ENCODE measurements around the gene LSM14B.

The LSM14B gene

DNA sequence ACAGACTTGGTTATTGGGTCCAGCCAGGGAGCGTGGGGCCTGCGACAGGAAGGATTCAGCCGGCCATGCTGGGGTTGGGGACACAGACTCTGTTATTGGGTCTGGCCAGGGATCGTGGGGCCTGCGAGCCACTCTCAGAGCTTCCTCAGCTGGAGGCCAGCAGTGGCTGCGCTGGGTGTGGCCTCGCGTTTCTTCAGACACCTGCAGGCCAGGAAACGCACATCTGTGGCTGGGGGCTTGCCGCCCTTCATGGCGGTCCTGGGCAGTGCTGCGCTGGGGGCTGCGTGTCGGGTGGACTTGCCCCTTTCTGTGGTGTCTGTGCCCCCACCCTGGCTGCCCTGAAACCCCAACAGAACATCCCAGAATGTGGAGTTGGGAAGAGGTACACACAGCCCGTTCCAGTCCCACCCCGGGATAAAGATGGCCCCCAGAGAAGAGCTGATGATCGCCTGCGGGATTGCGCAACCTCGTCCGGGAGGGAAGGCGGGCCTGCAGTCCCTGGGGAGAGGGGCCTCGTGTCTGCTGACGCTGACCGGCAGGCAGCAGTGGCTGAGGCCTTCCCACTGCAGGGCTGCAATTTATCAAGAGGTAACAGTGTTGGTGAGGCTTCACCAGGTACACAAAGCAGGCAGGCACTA is 43.6 kb downstream of the LSM14B start:
- no peak for FAIRE-seq

DNA sequence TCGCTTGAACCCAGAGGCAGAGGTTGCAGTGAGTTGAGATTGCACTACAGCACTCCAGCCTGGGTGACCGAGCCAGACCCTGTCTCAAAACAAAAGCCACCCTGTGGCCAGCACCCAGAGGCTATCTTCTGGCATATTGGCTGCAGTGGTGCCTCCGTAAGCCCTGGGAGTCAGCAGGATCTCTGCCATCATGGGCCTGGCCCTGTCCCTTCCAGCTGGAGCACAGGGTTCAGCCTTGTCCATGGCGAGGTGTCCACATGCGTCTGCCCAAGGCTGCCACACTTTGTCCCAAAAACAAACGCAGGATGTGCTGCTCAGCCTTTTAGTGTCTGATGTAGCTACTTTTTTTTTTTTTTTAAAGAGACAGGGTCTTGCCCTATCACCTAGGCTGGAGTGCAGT is 45.2 kb downstream of the LSM14B start:
- DNase-seq (ENCODE audit: insufficient read length, low spot score) (no peak), FAIRE-seq (no peak)
- TF ChIP-seq, protein P1, sequence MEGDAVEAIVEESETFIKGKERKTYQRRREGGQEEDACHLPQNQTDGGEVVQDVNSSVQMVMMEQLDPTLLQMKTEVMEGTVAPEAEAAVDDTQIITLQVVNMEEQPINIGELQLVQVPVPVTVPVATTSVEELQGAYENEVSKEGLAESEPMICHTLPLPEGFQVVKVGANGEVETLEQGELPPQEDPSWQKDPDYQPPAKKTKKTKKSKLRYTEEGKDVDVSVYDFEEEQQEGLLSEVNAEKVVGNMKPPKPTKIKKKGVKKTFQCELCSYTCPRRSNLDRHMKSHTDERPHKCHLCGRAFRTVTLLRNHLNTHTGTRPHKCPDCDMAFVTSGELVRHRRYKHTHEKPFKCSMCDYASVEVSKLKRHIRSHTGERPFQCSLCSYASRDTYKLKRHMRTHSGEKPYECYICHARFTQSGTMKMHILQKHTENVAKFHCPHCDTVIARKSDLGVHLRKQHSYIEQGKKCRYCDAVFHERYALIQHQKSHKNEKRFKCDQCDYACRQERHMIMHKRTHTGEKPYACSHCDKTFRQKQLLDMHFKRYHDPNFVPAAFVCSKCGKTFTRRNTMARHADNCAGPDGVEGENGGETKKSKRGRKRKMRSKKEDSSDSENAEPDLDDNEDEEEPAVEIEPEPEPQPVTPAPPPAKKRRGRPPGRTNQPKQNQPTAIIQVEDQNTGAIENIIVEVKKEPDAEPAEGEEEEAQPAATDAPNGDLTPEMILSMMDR (IDR thresholded peaks at IDR 0.05; ENCODE audit: insufficient read depth, missing control alignments) = no peak

More for the DNA sequence above, 43.6 kb downstream of the LSM14B start:
- no peak for DNase-seq (ENCODE audit: insufficient read length, low spot score)
- TF ChIP-seq, protein P1 (IDR thresholded peaks at IDR 0.05; ENCODE audit: insufficient read depth, missing control alignments) = no peak

DNA sequence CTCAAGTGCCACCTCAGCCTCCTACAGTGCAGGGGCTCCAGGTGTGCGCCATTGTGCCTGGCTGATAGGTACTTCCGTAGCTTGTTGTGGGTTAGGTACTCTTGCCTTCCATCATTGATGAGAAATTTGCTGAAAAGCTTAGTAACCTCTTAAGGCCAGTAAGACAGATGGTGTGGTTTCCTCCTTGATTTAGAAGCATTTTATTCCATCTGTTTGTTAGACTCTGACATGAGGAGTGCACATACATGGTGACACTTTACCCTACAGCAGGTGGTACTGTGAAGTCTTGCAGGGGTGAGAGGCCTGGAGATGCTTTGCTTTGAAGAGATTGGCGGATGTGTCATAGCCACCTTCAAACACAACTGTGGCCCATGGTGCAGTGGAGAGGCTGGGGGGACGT is 45.8 kb downstream of the LSM14B start:
- DNase-seq (ENCODE audit: insufficient read length, low spot score) (no peak), FAIRE-seq (no peak)
- TF ChIP-seq, protein P1 (IDR thresholded peaks at IDR 0.05; ENCODE audit: insufficient read depth, missing control alignments) = no peak

DNA sequence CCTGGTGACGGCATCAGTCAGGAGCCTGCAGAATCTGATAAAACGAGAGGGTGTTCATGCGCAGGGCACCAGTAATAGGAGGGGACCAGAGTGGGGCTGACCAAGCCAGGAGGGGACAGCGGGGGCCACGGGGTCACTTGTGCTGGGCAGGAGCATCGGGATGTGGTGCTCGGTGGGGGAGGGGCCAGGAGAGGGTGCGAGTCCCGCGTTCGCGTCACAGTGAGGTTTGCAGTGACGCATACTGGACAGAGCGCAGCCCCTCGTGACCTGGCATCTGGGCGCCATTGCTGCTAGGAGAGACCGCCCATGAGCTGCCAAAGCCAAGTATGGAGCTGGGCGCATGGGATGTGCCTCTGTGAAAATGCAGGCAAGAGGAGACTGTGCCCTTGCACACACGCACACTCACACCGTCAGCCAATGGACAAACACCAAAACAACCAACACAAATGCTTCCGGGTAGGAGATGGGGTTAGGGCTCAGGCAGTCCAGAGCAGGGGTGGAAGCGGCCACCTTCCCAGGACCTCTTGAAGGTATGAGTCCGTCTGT is 46.7 kb downstream of the LSM14B start:
- TF ChIP-seq, protein P1 (IDR thresholded peaks at IDR 0.05; ENCODE audit: insufficient read depth, missing control alignments) = no peak
- no peak for DNase-seq (ENCODE audit: insufficient read length, low spot score)
- FAIRE-seq = no peak

DNA sequence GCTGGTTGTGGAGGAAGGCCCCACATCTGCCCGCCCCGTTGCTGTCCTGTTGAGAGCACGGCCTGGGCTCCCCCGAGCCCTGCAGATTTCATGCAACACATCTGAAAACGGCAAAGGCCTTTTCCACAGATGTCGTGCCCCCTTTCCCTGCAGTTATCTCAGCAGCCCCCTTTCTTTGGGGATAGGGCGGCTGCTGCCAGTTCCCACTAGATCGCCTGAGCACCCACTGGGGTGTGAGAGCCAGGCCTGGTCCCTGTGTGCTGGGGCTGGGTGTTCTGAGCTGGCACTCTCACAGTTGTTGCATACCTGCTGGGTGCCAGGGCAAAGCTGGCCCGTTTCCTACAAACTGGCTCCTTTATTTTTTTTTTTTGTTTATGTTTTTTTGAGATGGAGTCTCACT is 48.3 kb downstream of the LSM14B start:
- no peak for DNase-seq (ENCODE audit: insufficient read length, low spot score)
- FAIRE-seq = no peak
- TF ChIP-seq, protein P1 (IDR thresholded peaks at IDR 0.05; ENCODE audit: insufficient read depth, missing control alignments) = no peak

DNA sequence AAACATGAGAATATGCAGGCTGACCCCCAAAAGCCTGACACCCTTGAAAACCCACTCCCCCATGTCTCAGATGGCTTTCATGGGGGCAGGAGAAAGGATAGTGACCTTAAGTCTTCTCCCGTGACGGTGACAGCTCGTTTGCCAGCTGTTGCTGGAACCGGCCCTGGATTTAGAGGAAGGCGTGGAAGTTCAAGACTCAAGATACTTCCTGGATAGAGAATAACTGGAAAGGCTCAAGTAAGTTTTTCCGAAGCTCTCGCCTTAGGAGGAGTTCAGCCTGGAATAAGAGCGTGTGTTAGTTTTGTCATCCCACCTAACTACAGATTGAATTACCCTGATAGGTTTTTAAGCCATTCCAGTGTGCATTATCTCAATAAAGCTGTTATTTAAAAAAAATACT is 49.0 kb downstream of the LSM14B start:
- TF ChIP-seq, protein P1 (IDR thresholded peaks at IDR 0.05; ENCODE audit: insufficient read depth, missing control alignments) = no peak
- FAIRE-seq (no peak), DNase-seq (ENCODE audit: insufficient read length, low spot score) (no peak)

DNA sequence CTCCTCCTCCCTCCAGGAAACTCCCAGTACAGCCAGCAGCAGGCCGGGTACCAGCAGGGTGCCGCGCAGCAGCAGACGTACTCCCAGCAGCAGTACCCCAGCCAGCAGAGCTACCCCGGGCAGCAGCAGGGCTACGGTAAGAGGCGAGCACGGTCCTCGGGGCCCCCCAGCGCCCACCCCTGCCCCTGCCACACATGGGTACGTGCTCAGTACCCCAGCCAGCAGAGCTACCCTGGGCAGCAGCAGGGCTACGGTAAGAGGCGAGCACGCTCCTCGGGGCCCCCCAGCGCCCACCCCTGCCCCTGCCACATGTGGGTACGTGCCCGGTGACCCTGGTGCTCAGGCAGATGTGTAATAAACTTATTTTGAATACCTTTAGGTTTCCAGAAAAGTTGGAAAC is 50.4 kb downstream of the LSM14B start:
- TF ChIP-seq, protein P1 (IDR thresholded peaks at IDR 0.05; ENCODE audit: insufficient read depth, missing control alignments) = no peak
- no peak for FAIRE-seq
- no peak for DNase-seq (ENCODE audit: insufficient read length, low spot score)
